Endothelial cell of umbilical vein (primary cell): Measurements from ENCODE around the gene SRBD1. TPM values are rescaled to one million over a fixed set of nuclear protein-coding genes. Genes with fewer than 3 reads are reported as not detected.

Experiments
- BruUV-seq: library from RNA; stranded (reverse); fragments of 400-500 nt; replicated peaks from 2 replicates; lab custom pipeline; 2021; lab: Mats Ljungman, UMichigan
- CTCF ChIA-PET: fragments of 300-600, 350-600 bp; sonication (Branson Sonifier 250); formaldehyde crosslinking; loops from one replicate; lab custom pipeline; 2021; ENCODE audit warnings: antibody characterized with exemption, inconsistent platforms; lab: Charles Lee
- POLR2A ChIA-PET: fragments of 300-600, 350-600 bp; sonication (Branson Sonifier 250); formaldehyde crosslinking; loops from one replicate; lab custom pipeline; 2021; ENCODE audit warnings: antibody characterized with exemption, inconsistent platforms; lab: Charles Lee
- DNase-seq: peaks from one replicate; pipeline ENCODE4 v3.0.0-alpha.2; 2011; ENCODE audit warnings: low read depth, low spot score
- FAIRE-seq: peaks from 2 replicates; lab custom pipeline; 2011; peaks lifted over from hg19 to GRCh38; lab: Jason Lieb, UNC
- H2AFZ ChIP-seq: 2 replicates; pipeline ENCODE4 v1.6.0; 2012; ENCODE audit warnings: low read depth, low read length, control low read depth, inconsistent platforms
- H3K27ac ChIP-seq: 2 replicates; pipeline ENCODE4 v1.5.1; 2011; ENCODE audit warnings: low read depth, mild to moderate bottlenecking, control low read depth, low read length, moderate library complexity; ENCODE audit not compliant: insufficient read depth
- H3K27me3 ChIP-seq, 2 experiments: 2 replicates each; pipeline versions ENCODE4 v1.6.0 to v1.6.1; 2011; ENCODE audit warnings: low read length in 2 of 2, mixed read lengths in 1 of 2; ENCODE audit not compliant: control insufficient read depth in 2 of 2, insufficient read depth in 2 of 2
- H3K36me3 ChIP-seq, 2 experiments: 2 replicates in 1 of 2; 3 replicates in 1 of 2; pipeline ENCODE4 v1.5.1; 2011; ENCODE audit warnings: low read length in 2 of 2, mild to moderate bottlenecking in 1 of 2, moderate library complexity in 1 of 2; ENCODE audit not compliant: control insufficient read depth in 2 of 2, insufficient read depth in 2 of 2; ENCODE audit errors: extremely low read depth in 1 of 2
- H3K4me1 ChIP-seq: 3 replicates; pipeline ENCODE4 v1.5.1; 2011; ENCODE audit warnings: mild to moderate bottlenecking, low read length; ENCODE audit not compliant: control insufficient read depth, insufficient read depth; ENCODE audit errors: extremely low read depth
- H3K4me2 ChIP-seq: 2 replicates; pipeline ENCODE4 v1.6.1; 2011; ENCODE audit warnings: low read length, control low read depth, mixed read lengths; ENCODE audit not compliant: insufficient read depth
- H3K4me3 ChIP-seq, 3 experiments: fragments of 200-600 bp in 1 of 3; sonication (generic), shearing (Covaris generic) in 1 of 3; replicated peaks in 1 of 3; 2 replicates each; pipeline ENCODE4 v1.5.1; 2011 to 2016; ENCODE audit warnings: control low read depth in 3 of 3, low read length in 3 of 3, mild to moderate bottlenecking in 2 of 3, inconsistent platforms in 1 of 3, low read depth in 1 of 3, moderate library complexity in 1 of 3; ENCODE audit not compliant: insufficient read depth in 1 of 3
- H3K79me2 ChIP-seq: 2 replicates; pipeline ENCODE4 v1.6.0; 2012; ENCODE audit warnings: low read length, inconsistent platforms; ENCODE audit not compliant: control insufficient read depth, insufficient read depth
- H3K9ac ChIP-seq: replicated peaks from 2 replicates; pipeline ENCODE3; 2011; ENCODE audit warnings: low read length, control low read depth; ENCODE audit not compliant: insufficient read depth; ENCODE audit errors: extremely low read depth
- H3K9me1 ChIP-seq: replicated peaks from 3 replicates; pipeline ENCODE4 v1.6.0; 2011; ENCODE audit warnings: mild to moderate bottlenecking, low read length; ENCODE audit not compliant: control insufficient read depth, insufficient read depth; ENCODE audit errors: extremely low read depth
- H3K9me3 ChIP-seq: replicated peaks from 2 replicates; pipeline ENCODE4 v1.5.1; 2012; ENCODE audit warnings: low read length, inconsistent platforms; ENCODE audit not compliant: control insufficient read depth, insufficient read depth
- H4K20me1 ChIP-seq: replicated peaks from 2 replicates; pipeline ENCODE3; 2011; ENCODE audit warnings: mild to moderate bottlenecking, low read length; ENCODE audit not compliant: control insufficient read depth, insufficient read depth; ENCODE audit errors: extremely low read depth
- EZH2 ChIP-seq: IDR thresholded peaks from 2 replicates; pipeline ENCODE4 v1.6.1; 2012; ENCODE audit warnings: borderline replicate concordance, low read depth, mild to moderate bottlenecking, moderate library complexity, low read length, inconsistent platforms; ENCODE audit not compliant: severe bottlenecking
- FOS ChIP-seq: IDR thresholded peaks from 2 replicates; pipeline ENCODE4 v1.6.1; 2011; ENCODE audit warnings: mild to moderate bottlenecking, low read length, moderate library complexity, borderline replicate concordance; ENCODE audit not compliant: insufficient read depth
- GATA2 ChIP-seq: IDR thresholded peaks from 2 replicates; pipeline ENCODE4 v1.7.0; 2011; ENCODE audit warnings: low read depth, mild to moderate bottlenecking, moderate library complexity, mixed read lengths, low read length; ENCODE audit not compliant: insufficient read length, insufficient read depth
- JUN ChIP-seq: IDR thresholded peaks from 2 replicates; pipeline ENCODE4 v1.6.1; 2011; ENCODE audit warnings: borderline replicate concordance, low read depth; ENCODE audit not compliant: insufficient read length, insufficient read depth
- POLR2A ChIP-seq: IDR thresholded peaks from 2 replicates; pipeline ENCODE4 v1.6.1; 2012; ENCODE audit warnings: low read depth, mild to moderate bottlenecking, control low read depth, low read length
- POLR2AphosphoS5 ChIP-seq: IDR thresholded peaks from 2 replicates; pipeline ENCODE4 v1.6.1; 2012; ENCODE audit warnings: low read depth, mild to moderate bottlenecking, control low read depth, low read length, moderate library complexity; ENCODE audit not compliant: insufficient read depth
- dilution Hi-C: fragments of 300-500 bp; cut with MboI; formaldehyde crosslinking; loops from one replicate; pipeline ENCODE4 v1.15.0; 2019; ENCODE audit warnings: low sequenced_read_pairs; ENCODE audit not compliant: extremely low pct_ligation_motif_present
- intact Hi-C: fragments of 100-400 bp; cut with micrococcal nuclease; formaldehyde crosslinking; loops from one replicate; pipeline ENCODE4 v1.10.0; 2022
- polyA plus RNA-seq, 4 experiments: library from polyadenylated mRNA; depleted of rRNA in 3 of 4; stranded (reverse) in 3 of 4; unstranded in 1 of 4; fragments of >200 nt; gene quantifications; 2 replicates each; pipeline versions ENCODE4 v1.2.1 to v1.2.3, GENCODE V29; 2011 to 2012; ENCODE audit warnings: missing spikeins in 1 of 4
- total RNA-seq: library from RNA; stranded (reverse); gene quantifications from 2 replicates; pipeline ENCODE4 v1.2.3, GENCODE V29; 2021
- TF ChIP-seq, protein P1 (sequence below): IDR thresholded peaks from 2 replicates; pipeline ENCODE4 v1.6.1; 2011; ENCODE audit not compliant: insufficient read depth, insufficient read length
- TF ChIP-seq, protein P2 (sequence below), 2 donors: IDR thresholded peaks; 1 replicate in 1 of 2; 2 replicates in 1 of 2; pipeline ENCODE4 v1.5.1; 2011; ENCODE audit warnings: low read length in 2 of 2, mild to moderate bottlenecking in 2 of 2, moderate library complexity in 2 of 2, control low read depth in 1 of 2, inconsistent platforms in 1 of 2, low read depth in 1 of 2; ENCODE audit not compliant: insufficient read depth in 1 of 2; ENCODE audit errors: extremely low read depth in 1 of 2

The SRBD1 gene
- total and polyA plus RNA-seq, 2 donors (not counting 3 experiments of a cell fraction or from before 2014, with no cell fraction given), result 3.7 to 12.5 TPM

GRCh38 chr2:45390861-45391260 lies 220.2 kb downstream of the SRBD1 start:
- FAIRE-seq (no peak), DNase-seq (no peak)
- no peaks in the 10 kb centered on the region for H3K9me1 ChIP-seq
- no peak overlapping the region for H3K27ac ChIP-seq
- no peaks in the 10 kb centered on the region for H4K20me1 ChIP-seq
- H3K9ac ChIP-seq, result no peak overlapping the region
- intact Hi-C loops, result no loop called here
- no peaks in the 10 kb centered on the region for H3K27me3 ChIP-seq
- POLR2A ChIA-PET, result no interaction called here
- H3K4me1 ChIP-seq, result peaks cover 10% of the 10 kb centered on the region
- H3K9me3 ChIP-seq, result no peaks in the 10 kb centered on the region
- no TSS peak for BruUV-seq
- CTCF ChIA-PET, result interaction anchor here (1.3 to 1.6 kb wide), 2 partner anchors 10 to 28 kb away, joined by 3 read pairs; no protein-coding TSS in a partner anchor
- no peak overlapping the region for H3K4me2 ChIP-seq
- H2AFZ ChIP-seq, result no peak overlapping the region
- no peaks in the 10 kb centered on the region for H3K79me2 ChIP-seq
- dilution Hi-C loops, result no loop called here
- H3K4me3 ChIP-seq, result no peak overlapping the region
- no peak for TF ChIP-seq GATA2
- TF ChIP-seq JUN, result no peak
- no peak for TF ChIP-seq FOS
- TF ChIP-seq EZH2, result no peak
- TF ChIP-seq, protein P1, sequence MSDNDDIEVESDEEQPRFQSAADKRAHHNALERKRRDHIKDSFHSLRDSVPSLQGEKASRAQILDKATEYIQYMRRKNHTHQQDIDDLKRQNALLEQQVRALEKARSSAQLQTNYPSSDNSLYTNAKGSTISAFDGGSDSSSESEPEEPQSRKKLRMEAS, result no peak
- no peak for TF ChIP-seq POLR2AphosphoS5
- TF ChIP-seq, protein P2, sequence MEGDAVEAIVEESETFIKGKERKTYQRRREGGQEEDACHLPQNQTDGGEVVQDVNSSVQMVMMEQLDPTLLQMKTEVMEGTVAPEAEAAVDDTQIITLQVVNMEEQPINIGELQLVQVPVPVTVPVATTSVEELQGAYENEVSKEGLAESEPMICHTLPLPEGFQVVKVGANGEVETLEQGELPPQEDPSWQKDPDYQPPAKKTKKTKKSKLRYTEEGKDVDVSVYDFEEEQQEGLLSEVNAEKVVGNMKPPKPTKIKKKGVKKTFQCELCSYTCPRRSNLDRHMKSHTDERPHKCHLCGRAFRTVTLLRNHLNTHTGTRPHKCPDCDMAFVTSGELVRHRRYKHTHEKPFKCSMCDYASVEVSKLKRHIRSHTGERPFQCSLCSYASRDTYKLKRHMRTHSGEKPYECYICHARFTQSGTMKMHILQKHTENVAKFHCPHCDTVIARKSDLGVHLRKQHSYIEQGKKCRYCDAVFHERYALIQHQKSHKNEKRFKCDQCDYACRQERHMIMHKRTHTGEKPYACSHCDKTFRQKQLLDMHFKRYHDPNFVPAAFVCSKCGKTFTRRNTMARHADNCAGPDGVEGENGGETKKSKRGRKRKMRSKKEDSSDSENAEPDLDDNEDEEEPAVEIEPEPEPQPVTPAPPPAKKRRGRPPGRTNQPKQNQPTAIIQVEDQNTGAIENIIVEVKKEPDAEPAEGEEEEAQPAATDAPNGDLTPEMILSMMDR (IDR thresholded peaks at IDR 0.05; ENCODE audit: extremely low read depth in 1 of 2, insufficient read depth in 1 of 2, low read depth in 1 of 2, low read length in 2 of 2), result no peak
- TF ChIP-seq POLR2A, result no peak
- H3K36me3 ChIP-seq, result no peaks in the 10 kb centered on the region
